Hindlimb muscle (tissue), 1 donor: Measurements from ENCODE around the gene CAD. TPM values are rescaled to one million over a fixed set of nuclear protein-coding genes. Genes with fewer than 3 reads are reported as not detected.
A peak's percentile ranks its signal among the peaks of the same experiment; 100 is the strongest.
"Not testable (repeated sequence)": the region's sequence is repeated elsewhere in the genome, so short reads cannot be mapped to it uniquely, and the experiment has no call there.

Experiments
- DNase-seq: peaks from one replicate; pipeline ENCODE4 v3.0.0-alpha.2; 2013
- polyA plus RNA-seq: library from polyadenylated mRNA; unstranded; fragments of 120-200 nt; gene quantifications from one replicate; pipeline ENCODE4 v1.2.1, GENCODE V29; 2013; ENCODE audit not compliant: insufficient read length

The CAD gene
- 28.0 TPM for polyA plus RNA-seq

DNA sequence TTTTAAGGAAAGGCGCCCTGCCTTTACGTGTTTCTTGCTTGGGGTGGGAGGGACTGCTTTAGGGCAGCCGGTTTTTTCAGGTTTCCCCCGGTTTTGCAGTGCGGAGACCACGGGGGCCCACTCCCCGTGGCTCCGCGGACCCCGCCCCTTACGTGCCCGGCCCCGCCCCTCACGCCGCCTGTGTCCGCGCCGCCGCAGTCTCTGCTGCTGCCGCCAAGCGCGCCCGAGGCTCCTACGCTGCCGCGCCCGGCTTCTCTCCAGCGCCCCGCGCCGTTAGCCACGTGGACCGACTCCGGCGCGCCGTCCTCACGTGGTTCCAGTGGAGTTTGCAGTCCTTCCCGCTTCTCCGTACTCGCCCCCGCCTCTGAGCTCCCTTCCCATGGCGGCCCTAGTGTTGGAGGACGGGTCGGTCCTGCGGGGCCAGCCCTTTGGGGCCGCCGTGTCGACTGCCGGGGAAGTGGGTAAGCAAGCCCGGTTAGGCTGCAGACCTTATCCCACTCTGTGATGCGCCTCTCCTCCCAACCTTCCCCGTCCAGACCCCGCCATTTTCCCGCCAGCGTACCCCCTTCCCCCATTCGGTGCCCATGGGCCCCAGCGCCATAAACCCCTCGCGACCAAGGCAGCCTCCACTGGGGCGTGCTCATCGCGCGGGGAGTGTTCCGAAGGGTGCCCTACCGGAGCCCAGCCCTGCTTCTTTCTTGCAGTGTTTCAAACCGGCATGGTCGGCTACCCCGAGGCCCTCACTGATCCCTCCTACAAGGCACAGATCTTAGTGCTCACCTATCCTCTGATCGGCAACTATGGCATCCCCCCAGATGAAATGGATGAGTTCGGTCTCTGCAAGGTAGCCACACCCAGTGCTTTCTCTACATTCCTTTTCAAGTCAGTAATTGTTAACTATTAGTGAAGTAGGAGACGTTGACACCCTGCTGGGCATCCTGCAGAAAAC lies at the start of gene CAD:
TSS of gene CAD (plus strand) at position 197 of the 949 bp plus-strand sequence. CDS start at position 380, 183 bp downstream.
- DNase-seq, result peak; percentile 85

DNA sequence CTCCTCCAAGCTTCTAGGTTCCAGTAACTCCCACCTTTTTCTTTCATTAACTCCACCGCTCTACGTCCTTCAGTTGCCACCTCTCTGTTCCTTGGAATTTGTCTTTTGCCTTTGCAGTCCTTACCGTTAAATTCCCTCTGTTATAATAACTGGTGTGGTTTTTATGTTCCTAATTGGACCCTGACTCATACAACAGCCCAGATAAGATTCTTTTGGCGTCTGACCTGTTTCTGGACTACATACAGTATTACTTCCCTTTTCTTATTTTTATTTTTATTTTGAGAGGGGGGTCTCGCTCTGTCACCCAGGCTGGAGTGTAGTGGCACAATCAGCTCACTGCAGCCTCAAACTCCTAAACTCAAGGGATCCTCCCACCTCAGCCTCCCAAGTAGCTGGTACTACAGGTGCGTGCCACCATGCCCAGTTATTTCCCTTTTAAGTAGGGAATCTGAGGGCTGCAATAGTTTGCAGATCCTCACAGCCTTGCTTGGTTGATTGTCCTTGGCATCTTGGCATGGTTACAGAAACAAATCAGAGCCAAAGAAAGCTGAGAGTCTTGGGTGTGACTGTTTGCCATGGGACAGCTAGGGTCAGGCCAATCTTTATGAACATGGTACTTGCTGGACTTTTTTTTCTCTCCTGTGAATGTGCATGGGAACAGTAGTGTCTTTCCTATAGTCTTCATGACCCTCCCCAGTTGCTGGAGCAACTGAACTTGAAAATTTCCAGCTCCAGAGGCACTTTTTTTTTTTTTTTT lies 46.4 kb upstream of the CAD start:
- no peak for DNase-seq

DNA sequence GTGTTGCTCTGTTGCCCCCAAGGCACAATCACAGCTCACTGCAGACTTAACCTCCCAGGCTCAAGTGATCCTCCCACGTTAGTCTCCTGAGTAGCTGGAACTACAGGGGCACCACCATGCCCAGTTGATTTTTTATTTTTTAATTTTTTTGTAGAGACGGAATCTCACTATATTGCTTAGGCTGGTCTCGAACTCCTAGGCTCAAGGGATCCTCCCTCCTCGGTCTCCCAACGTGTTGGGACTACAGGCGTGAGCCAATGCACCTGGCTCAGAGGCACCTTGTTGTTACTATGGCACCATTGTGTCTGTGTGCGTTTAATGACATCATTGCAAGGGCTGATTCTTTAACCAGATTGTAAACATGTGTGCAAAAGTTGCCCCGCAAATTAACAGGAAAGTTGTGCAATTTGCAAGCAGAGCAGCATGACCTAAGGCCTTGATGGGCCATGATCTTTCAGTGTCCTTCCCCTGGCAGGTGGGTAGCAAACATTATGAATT lies 45.8 kb upstream of the CAD start:
- DNase-seq, result no peak

DNA sequence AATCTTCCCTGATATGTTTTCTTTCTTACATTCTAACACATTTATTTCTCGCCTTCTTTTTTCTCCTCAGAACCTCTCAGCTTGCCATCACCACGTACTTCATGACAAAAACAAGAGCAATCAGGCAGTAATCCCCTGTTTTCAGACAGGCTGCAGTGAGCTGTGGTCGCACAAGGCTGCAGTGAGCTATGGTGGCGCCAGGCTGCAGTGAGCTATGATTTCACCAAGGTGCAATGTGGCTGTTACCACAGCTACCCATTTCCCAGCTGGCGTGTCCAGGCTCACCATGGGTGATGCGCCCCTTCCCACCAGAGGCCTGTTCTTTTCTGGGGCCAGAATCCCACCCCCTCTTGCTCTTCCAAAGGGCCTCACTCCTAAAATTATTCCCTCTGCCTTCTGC lies 42.5 kb upstream of the CAD start:
- no peak for DNase-seq

DNA sequence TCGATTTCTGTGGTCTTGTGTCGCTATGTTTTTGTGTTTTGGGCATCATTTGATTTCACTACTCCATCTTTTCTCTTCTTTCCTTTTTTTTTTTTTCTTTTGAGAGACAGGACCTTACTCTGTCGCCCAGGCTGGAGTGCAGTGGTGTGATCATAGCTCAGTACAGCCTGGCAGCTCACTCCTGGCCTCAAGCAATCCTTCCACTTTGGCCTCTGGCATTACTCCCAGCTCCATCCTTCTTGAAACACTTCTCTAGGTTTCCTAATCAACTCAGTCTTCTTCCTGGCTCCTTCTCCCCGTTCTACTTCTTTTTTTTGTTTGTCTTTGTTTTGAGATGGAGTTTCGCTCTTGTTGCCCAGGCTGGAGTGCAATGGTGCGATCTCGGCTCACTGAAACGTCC lies 41.8 kb upstream of the CAD start:
- no peak for DNase-seq

DNA sequence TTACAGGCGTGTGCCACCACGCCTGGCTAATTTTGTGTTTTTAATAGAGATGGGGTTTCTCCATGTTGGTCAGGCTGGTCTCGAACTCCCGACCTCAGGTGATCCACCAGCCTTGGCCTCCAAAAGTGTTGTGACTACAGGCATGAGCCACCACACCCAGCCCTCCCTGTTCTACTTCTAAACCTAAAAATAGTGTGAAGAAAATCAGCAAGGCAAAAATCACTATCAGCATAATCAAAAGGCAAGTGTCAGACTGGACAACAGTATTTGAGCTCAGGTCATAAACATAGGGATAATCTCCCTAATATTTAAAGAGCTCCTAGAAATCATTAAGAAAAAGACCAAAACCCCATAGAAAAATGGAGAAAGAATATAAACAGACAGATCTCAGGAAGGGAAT lies 41.4 kb upstream of the CAD start:
- not testable (repeated sequence) for DNase-seq

DNA sequence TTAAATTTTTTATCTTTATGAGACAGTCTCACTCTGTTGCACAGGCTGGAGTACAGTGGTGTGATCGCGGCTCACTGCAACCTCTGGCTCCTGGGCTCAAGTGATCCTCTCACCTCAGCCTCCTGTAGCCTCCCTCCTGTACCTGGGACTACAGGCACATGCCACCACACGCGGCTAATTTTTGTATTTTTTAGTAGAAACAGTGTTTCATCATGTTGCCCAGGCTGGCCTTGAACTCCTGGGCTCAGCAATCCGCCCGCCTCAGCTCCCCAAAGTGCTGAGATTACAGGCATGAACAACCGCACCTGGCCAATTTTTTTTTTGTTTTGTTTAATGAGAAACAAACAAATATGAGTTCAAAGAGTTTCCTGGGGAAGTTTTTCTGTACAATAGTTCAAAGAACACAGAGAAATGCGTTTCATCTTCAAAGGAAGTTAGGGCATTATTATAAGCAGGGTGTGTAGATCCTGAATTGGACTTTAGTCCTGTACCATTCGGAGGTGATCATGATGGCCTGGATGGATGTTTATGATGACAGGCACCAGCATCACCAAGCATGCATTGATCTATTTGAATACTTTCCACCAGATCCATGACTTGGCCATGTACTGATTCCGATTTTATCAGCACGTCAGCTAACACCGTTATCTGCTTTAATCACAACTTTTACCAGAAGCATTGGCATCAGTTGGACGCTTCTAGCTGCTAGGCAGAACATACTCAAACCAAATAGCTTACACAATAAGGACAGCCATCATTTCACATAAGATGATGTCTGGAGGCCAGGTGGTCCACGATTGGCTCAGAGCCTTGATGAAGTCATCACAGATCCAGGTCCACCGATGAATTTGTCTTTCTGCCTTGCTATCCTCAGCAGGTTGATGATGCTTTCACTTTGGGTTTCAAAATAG lies 39.5 kb upstream of the CAD start:
- no peak for DNase-seq

DNA sequence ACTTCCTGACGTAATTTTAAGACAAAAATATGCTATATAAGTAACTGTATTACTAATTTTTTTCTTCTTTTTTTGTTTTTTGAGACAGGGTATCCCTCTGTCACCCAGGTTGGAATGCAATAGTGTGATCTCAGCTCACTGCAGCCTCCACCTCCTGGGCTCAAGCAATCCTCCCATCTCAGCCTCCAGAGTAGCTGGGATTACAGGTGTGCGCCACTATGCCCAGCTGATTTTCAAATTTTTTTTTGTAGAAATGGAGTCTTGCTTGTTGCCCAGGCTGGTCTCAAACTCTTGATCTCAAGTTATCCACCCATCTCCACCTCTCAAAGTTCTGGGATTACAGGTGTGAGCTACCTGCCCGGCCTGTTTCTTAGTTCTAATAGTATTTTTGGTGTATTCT lies 38.7 kb upstream of the CAD start:
- no peak for DNase-seq

DNA sequence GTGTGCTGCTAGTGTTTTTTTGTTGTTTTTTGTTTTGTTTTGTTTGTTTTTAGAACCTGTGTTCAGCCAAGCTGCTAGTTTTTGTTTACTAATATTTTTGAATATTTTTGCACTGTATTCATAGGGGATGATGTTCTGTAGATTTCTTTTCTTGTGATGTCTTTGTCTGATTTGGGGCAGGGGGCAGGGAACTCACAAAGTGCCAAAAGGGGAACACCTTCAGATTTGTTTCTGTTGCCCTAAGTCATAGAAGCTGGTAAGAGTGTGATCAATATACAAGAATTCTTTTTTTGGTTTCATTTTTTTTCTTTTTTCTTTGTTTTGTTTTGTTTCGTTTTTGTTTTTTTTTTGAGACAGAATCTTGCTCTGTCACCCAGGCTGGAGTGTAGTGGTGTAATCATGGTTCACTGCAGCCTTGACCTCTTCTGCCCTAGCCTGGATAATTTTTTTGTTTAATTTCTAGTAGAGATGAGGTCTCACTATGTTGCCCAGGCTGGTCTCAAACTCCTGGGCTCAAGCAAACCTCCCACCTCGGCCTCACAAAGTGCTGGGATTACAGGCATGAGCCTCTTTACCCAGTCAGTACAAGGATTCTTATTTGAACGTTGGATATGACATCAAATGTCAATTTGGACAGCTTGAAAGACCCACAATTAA lies 37.7 kb upstream of the CAD start:
- DNase-seq, result no peak

DNA sequence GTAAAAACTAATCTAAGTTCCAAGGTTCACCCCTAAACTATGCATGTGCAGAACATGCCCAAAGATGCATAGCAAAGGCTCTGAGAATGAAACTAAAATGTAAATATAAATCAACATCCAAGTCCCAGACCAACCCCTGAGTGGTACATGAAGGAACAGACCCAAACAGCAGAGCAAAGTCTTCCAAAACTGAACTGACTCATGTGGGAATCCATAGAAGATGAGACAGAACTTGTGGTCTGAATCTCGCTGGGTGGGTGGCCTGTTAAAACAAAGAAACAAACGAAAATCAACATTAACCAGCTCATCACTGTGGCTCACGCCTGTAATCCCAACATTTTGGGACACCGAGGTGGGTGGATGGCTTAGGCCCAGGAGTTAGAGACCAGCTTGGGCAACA lies 34.8 kb upstream of the CAD start:
- DNase-seq, result no peak

DNA sequence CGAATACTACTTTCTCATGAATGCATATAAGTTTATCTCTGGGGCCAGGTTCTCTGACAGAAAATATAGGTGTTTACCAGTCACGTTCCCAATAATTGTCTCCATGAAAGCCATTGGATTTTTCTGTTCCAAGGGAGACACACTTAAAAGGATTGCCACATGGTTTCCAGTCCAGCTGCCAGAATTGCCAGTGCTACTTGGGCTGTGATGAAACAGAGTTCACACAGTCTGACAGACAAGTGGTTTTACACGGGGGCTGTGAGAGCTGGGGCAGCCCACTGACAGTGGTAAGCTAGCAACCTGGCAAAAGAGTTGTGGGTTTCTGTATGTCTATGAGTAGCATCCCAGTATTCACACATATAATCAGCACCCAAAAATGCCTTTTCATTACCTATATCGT lies 33.1 kb upstream of the CAD start:
- DNase-seq, result no peak

DNA sequence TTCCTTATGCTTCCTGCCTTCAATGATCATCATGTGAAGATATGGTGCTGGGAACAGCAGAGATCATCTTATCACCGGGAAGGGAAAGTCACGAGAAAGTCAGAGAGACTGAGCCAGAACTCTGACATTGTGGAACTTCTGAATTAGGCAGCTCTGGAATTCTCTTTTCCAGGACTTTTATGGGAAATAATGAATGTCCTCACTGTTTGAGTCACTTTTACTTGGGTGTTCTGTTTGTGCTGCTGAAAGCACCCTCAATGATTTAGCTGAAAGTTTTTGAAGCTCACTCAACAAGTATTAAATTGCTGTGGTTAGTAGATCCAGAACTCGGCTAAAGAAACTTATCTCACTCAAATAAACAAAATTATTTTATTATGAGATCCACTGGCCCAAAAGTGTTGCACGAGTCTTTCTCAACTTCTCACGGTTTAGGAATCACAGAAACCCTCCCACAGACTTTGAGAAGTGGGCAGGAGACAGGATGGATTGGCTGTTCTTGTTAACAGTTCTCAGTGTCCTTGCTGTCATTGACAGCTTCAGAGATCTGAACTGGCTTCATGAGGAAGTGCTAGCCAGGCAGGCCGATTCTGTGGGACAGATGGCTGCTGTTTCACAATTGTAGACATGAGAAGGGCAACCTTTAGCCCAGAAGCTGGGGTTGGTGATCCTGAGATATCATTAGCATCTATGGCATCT lies 31.7 kb upstream of the CAD start:
- no peak for DNase-seq

DNA sequence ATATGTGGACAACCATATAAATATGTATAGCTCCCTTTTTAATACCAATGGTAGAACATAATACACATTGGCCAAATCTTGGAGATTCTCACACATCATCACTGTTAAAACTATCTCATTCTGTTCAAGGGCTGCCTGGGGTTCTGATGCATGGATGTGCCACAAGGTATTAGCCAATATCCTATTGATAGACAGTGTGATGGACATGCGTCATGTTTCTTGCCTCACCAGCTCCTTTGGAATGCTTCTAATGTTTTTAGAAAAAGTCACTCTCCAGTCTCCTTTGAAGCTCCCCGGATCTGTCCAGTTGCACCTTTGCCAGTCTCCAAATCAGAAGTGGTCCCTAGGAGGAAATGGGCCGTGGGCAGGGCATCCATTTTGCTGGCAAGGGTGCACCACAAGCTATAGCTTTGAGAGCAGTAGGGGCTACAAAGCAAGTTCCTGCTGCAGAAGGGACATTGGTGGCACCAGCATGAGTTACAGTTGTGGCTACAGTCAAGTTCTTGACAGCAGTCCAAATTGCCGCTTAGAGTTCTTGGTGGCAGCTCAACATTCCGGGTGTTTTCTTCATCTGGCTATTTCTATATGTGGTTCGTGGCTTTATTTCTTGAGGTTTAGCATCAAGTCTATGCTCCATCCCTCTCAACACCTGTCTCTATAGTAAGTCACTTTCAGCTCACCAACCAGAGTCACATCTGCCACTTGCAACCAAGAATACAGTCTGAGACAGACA lies 30.4 kb upstream of the CAD start:
- DNase-seq, result no peak

DNA sequence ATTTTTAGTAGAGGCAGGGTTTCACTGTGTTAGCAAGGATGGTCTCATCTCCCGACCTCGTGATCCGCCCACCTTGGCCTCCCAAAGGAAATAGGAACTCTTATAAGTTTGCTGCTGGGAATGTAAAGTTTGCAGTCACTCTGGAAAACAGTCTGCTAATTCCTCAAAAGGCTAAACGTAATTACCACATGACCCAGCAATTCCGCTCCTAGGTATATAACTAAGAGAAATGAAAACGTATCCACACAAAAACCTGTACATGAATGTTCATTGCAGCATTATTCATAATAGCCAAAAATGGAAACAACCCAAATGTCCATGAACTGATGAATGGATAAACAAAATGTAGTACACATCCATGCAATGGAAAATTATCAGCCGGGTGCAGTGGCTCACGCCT lies 27.2 kb upstream of the CAD start:
- DNase-seq, result no peak

DNA sequence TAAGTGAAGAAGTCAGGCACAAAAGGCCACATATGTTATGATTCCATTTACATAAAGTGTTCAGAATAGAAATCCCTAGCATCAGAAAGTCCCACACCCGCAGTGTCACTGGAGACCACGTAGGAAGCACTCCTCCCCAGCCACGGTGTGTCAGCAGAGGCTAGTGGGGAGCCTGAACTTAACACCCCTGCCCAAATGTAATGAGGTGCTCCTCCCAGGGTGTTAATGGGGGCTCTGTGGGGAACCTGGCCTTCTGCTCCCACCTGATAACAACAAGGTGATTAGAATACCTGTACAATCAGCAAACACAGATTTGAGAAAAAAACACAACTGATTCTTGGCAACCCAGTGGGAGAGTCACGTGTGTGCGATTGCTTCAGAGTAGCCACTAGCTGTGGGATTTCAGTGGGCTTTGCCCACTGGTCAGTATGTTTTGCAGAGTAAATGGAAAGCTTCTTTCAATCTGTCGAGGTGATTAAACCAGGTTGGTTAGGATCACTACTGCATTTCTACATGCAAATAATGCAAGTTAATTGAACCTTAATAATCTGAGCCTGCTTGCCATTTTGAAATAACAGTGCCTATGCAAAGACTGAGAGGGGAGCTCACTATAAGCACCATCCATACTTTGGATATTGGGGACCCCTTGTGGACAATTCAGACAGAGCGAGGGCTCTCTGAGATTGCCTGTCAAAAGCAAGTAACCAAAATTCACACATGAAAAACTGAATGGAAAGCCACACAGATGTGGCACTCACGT lies 25.9 kb upstream of the CAD start:
- peak; percentile 40 for DNase-seq

DNA sequence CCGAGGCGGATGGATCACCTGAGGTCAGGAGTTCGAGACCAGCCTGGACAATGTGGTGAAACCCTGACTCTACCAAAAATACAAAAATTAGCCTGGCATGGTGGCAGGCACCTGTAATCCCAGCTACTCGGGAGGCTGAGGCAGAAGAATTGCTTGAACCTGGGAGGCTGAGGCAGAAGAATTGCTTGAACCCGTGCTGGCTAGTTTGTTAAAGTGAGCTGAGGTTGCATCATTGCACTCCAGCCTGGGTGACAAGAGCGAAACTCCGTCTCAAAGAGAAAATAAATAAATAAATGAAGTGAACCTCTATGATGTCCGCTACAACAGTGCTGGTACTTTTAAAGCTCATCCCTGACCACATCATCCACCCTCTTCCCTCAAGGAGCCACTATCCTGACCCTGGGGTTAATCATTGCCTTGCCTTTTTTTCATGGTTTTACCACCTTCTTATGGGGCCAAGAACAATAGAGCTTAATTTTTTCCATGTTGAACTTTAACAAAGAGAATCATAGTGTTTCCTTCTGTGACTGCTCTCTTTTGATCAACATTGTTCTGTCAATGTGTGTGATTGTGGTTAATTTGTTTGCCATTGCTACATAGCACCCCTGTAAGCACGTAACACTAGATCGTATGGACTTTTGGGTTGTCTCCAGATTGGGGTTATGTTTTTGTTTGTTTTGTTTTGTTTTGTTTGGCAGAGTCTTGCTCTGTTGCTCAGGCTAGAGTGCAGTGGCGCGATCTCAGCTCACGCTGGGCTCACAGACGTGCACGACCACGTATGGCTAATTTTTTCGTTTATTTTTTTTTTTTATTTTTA lies 22.4 kb upstream of the CAD start:
- no peak for DNase-seq

DNA sequence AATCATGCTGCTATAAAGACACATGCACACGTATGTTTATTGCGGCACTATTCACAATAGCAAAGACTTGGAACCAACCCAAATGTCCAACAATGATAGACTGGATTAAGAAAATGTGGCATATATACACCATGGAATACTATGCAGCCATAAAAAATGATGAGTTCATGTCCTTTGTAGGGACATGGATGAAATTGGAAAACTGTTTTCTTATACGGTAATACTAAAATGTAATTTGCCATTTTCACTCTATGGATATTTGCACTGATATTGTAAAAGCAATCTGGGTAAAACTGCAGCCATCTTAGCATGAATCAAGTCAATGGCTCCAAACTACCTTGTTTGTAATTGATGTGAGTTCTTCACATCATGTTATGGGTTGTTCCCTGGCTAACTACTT lies 21.4 kb upstream of the CAD start:
- not testable (repeated sequence) for DNase-seq

DNA sequence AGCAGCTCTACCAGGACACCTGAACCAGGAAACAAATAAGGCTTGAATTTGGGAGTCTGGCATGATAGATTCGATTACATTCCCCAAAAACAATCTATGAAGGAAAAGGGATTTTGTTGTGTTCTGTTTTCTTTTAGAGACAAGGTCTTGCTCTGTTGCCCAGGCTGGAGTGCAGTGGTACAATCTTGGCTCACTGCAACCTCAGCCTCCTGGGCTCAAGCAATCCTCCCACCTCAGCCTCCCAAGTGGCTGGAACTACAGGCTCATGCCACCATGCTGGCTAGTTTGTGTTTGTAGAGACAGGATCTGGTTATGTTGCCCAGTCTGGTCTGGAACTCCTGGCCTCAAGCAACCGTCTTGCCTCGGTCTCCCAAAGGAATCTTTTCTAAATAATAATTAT lies 19.1 kb upstream of the CAD start:
- not testable (repeated sequence) for DNase-seq

DNA sequence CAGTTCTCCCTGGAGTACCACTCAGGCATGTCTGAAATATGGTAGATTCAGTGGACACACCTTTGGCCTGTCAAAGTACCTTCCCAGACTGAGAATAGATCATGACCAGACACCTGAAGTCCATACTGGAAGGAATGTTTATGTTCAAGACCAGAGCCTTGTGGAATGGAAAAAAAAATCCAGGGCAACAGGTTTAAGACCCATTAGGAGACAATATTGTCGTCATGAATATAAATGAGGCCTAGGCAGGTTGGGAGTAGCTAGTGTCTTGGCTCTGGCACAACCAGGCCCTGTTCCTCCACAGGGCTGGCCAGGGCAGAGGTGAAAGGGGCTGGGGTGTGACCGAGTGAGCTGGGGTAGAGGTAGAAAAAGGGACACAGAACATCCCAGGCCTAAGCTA lies 18.5 kb upstream of the CAD start:
- no peak for DNase-seq
